Measurements from ENCODE around the gene UHMK1.
"Not testable (repeated sequence)": the region's sequence is repeated elsewhere in the genome, so short reads cannot be mapped to it uniquely, and the experiment has no call there.

UHMK1 gene, protein sequence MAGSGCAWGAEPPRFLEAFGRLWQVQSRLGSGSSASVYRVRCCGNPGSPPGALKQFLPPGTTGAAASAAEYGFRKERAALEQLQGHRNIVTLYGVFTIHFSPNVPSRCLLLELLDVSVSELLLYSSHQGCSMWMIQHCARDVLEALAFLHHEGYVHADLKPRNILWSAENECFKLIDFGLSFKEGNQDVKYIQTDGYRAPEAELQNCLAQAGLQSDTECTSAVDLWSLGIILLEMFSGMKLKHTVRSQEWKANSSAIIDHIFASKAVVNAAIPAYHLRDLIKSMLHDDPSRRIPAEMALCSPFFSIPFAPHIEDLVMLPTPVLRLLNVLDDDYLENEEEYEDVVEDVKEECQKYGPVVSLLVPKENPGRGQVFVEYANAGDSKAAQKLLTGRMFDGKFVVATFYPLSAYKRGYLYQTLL

DNA sequence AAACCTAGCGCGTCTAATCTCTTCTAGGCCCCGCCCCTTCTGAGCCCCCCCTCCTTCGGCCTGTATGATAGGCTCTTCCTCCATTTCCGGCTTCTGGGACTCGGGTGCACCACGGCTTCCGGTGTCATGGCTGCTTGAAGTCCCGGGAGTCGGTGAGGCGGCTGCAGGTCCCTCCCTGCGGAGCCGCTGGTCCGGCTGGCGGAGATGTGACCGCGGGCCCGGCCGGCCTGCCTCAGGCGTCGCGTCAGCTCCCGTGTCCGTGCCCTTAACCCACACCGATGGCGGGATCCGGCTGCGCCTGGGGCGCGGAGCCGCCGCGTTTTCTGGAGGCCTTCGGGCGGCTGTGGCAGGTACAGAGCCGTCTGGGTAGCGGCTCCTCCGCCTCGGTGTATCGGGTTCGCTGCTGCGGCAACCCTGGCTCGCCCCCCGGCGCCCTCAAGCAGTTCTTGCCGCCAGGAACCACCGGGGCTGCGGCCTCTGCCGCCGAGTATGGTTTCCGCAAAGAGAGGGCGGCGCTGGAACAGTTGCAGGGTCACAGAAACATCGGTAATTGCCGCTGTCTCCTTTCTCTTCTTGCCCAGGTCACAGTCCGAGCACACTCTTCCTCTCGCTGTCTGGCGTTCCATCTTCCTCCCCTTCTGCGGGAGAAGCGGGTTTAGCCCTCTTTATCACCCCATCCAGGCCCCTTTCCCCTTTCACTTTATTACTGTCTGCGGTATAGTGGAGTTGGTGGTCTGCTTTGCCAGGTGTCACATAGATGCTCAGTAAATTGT, at the start of gene UHMK1:
Gene UHMK1, plus strand, starts transcription at position 96 of the 773 bp plus-strand sequence. Its CDS starts 183 bp downstream, at position 279.
- Histone ChIP-seq H3K36me3 (ENCODE audit: control insufficient read depth in 2 of 2, insufficient read depth in 2 of 2, low read length in 2 of 2) (peaks cover 9 to 18% of the 10 kb centered on the region in 2 donors), H3K27ac (ENCODE audit: low read length) (peak within 1 kb of the TSS; percentile 83), H3K9ac (ENCODE audit: low read length in 2 of 2) (peak within 1 kb of the TSS; percentile 90 to 93), H3K4me3 (ENCODE audit: low read length in 2 of 2) (peak within 1 kb of the TSS; percentile 90 to 97), H3K4me1 (ENCODE audit: control insufficient read depth, insufficient read depth, low read length) (peaks cover 7% of the 10 kb centered on the region), H3K9me3 (ENCODE audit: control insufficient read depth in 2 of 2, low read length in 2 of 2) (no peaks in the 10 kb centered on the region), H3K27me3 (ENCODE audit: control insufficient read depth in 1 of 2, insufficient read depth in 2 of 2, low read length in 2 of 2) (no peaks in the 10 kb centered on the region)

DNA sequence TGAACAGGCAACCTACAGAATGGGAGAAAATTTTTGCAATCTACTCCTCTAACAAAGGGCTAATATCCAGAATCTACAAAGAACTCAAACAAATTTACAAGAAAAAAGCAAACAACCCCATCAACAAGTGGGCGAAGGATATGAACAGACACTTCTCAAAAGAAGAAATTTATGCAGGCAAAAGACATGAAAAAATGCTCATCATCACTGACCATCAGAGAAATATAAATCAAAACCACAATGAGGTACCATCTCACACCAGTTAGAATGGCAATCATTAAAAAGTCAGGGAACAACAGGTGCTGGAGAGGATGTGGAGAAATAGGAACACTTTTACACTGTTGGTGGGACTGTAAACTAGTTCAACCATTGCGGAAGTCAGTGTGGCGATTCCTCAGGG, 43.3 kb upstream of the UHMK1 start:
- H3K27ac ChIP-seq (ENCODE audit: low read length); H3K4me1 ChIP-seq (ENCODE audit: control insufficient read depth, insufficient read depth, low read length); H3K27me3 ChIP-seq (ENCODE audit: control insufficient read depth in 1 of 2, insufficient read depth in 2 of 2, low read length in 2 of 2); H3K9me3 ChIP-seq (ENCODE audit: control insufficient read depth in 2 of 2, low read length in 2 of 2); H3K36me3 ChIP-seq (ENCODE audit: control insufficient read depth in 2 of 2, insufficient read depth in 2 of 2, low read length in 2 of 2); H3K4me3 ChIP-seq (ENCODE audit: low read length in 2 of 2); H3K9ac ChIP-seq (ENCODE audit: low read length in 2 of 2): not testable (repeated sequence)

DNA sequence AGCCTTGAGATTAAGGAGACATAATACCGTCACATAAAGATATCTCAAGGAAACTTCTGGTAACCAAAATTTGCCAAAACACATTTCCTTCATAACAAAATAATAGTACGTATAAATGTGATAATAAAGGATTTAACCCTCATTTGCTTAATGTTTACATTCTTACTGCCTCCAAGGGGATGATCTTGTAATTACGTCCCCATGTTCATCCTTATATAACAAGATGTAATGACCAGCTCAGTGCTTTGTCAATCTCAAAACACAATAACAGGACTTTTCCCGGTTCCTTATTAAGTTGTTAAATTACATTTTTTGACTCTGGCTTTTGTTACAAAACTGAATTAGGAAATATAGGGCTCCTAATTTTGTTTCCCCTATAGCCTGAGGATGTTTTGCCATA, 41.3 kb upstream of the UHMK1 start:
- H3K9ac ChIP-seq (ENCODE audit: low read length in 2 of 2), result no peak overlapping the region
- no peaks in the 10 kb centered on the region for H3K9me3 ChIP-seq (ENCODE audit: control insufficient read depth in 2 of 2, low read length in 2 of 2)
- H3K27ac ChIP-seq (ENCODE audit: low read length), result no peak overlapping the region
- H3K4me1 ChIP-seq (ENCODE audit: control insufficient read depth, insufficient read depth, low read length), result no peaks in the 10 kb centered on the region
- no peaks in the 10 kb centered on the region for H3K27me3 ChIP-seq (ENCODE audit: control insufficient read depth in 1 of 2, insufficient read depth in 2 of 2, low read length in 2 of 2)
- no peaks in the 10 kb centered on the region for H3K36me3 ChIP-seq (ENCODE audit: control insufficient read depth in 2 of 2, insufficient read depth in 2 of 2, low read length in 2 of 2)
- H3K4me3 ChIP-seq (ENCODE audit: low read length in 2 of 2), result no peak overlapping the region

DNA sequence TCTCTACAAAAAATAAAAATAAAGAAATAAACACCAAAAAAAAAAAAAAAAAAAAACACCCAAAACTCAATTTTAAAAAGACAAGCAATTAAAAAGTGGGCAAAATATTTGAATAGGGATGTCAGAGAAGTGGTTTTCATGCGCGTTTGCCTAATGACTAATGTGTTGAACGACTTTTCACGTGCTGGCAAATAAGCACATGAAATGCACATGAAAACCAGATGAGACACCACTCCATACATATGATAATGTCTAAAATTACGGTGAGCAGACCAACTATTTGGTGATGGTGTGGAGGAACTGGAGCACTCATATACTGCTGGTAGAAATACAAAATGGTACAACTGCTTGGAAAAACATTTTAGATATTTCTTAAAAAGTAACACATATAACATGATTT, 39.4 kb upstream of the UHMK1 start:
- Histone ChIP-seq H3K4me3 (ENCODE audit: low read length in 2 of 2) (no peak overlapping the region), H3K9me3 (ENCODE audit: control insufficient read depth in 2 of 2, low read length in 2 of 2) (no peaks in the 10 kb centered on the region), H3K9ac (ENCODE audit: low read length in 2 of 2) (no peak overlapping the region), H3K27ac (ENCODE audit: low read length) (no peak overlapping the region), H3K36me3 (ENCODE audit: control insufficient read depth in 2 of 2, insufficient read depth in 2 of 2, low read length in 2 of 2) (no peaks in the 10 kb centered on the region), H3K27me3 (ENCODE audit: control insufficient read depth in 1 of 2, insufficient read depth in 2 of 2, low read length in 2 of 2) (no peaks in the 10 kb centered on the region), H3K4me1 (ENCODE audit: control insufficient read depth, insufficient read depth, low read length) (no peaks in the 10 kb centered on the region)

DNA sequence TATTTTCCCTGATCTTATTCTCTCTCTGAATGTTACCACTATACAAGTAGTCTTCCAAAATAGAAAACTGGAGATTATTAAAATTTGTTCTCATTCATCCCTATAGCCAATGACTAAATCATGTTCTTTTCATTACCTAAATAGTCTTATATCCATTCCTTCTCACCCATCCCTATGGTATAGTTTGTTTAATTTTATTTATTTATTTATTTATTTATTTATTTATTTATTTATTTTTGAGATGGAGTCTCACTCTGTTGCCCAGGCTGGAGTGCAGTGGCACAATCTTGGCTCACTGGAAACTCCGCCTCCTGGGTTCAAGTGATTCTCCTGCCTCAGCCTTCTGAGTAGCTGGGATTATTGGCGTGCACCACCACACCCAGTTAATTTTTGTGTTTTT, 35.2 kb upstream of the UHMK1 start:
- not testable (repeated sequence) for H3K4me3 ChIP-seq (ENCODE audit: low read length in 2 of 2); H3K27ac ChIP-seq (ENCODE audit: low read length); H3K36me3 ChIP-seq (ENCODE audit: control insufficient read depth in 2 of 2, insufficient read depth in 2 of 2, low read length in 2 of 2); H3K9ac ChIP-seq (ENCODE audit: low read length in 2 of 2); H3K27me3 ChIP-seq (ENCODE audit: control insufficient read depth in 1 of 2, insufficient read depth in 2 of 2, low read length in 2 of 2); H3K9me3 ChIP-seq (ENCODE audit: control insufficient read depth in 2 of 2, low read length in 2 of 2); H3K4me1 ChIP-seq (ENCODE audit: control insufficient read depth, insufficient read depth, low read length)

DNA sequence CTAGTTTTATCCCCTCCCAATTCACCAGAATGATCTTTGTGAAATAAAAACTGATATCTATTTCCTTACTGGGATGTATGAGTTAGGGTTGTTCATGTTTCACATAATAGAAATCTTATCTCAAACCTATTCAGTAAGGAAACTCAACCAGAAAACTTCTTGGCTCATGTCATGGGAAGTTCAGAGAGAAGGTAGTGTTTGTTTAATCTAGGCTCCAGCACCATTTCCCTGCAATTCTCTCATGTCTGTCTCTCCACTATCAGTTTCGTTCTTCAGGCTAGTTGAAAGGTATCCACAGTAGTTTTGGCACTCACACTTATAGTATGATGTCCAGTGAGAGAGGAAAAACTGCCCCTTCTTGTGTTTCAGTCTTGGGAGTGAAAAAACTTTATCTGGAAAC, 34.6 kb upstream of the UHMK1 start:
- Histone ChIP-seq H3K9ac (ENCODE audit: low read length in 2 of 2) (no peak overlapping the region), H3K27me3 (ENCODE audit: control insufficient read depth in 1 of 2, insufficient read depth in 2 of 2, low read length in 2 of 2) (no peaks in the 10 kb centered on the region), H3K36me3 (ENCODE audit: control insufficient read depth in 2 of 2, insufficient read depth in 2 of 2, low read length in 2 of 2) (no peaks in the 10 kb centered on the region), H3K27ac (ENCODE audit: low read length) (no peak overlapping the region), H3K4me3 (ENCODE audit: low read length in 2 of 2) (no peak overlapping the region), H3K4me1 (ENCODE audit: control insufficient read depth, insufficient read depth, low read length) (no peaks in the 10 kb centered on the region), H3K9me3 (ENCODE audit: control insufficient read depth in 2 of 2, low read length in 2 of 2) (no peaks in the 10 kb centered on the region)

DNA sequence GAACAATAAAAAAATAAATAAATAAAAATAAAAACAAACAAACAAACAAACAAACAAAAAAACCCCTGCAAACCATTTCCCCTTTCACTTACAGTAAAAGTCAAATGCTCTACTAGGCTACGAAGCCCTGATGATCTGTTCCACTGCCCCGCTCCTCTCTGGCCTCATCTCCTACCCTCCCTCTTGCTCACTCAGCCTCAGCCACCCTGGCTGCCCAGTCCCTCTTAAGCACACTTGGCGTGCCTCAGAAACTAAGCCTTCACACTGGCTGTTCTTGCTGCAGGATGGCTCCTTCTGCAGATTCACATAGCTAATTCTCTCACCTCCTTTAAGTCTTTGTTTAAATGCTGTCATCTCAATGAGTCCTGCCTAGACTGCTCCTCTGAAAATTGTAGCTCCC, 30.8 kb upstream of the UHMK1 start:
- H3K4me3 ChIP-seq (ENCODE audit: low read length in 2 of 2), result no peak overlapping the region
- no peaks in the 10 kb centered on the region for H3K4me1 ChIP-seq (ENCODE audit: control insufficient read depth, insufficient read depth, low read length)
- no peaks in the 10 kb centered on the region for H3K36me3 ChIP-seq (ENCODE audit: control insufficient read depth in 2 of 2, insufficient read depth in 2 of 2, low read length in 2 of 2)
- no peaks in the 10 kb centered on the region for H3K9me3 ChIP-seq (ENCODE audit: control insufficient read depth in 2 of 2, low read length in 2 of 2)
- H3K27me3 ChIP-seq (ENCODE audit: control insufficient read depth in 1 of 2, insufficient read depth in 2 of 2, low read length in 2 of 2), result no peaks in the 10 kb centered on the region
- H3K27ac ChIP-seq (ENCODE audit: low read length), result no peak overlapping the region
- H3K9ac ChIP-seq (ENCODE audit: low read length in 2 of 2), result no peak overlapping the region

DNA sequence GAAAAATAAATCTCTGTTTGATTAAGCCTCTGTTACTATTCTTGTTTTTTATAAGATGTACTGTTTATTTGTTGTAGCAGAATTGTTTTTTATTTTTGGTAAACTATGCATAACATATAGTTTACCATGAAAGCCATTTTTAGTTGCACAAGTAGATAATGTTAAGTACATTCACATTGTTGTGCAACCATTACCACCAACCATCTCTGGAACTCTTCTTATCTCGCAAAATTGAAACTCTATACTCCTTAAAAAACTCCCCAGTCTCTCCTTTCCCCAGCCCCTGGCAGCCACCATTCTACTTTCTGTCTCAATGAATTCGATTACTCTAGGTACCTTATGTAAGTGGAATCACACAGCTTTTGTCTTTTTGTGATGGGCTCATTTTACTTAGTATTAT, 27.4 kb upstream of the UHMK1 start:
- no peak overlapping the region for H3K9ac ChIP-seq (ENCODE audit: low read length in 2 of 2)
- no peaks in the 10 kb centered on the region for H3K36me3 ChIP-seq (ENCODE audit: control insufficient read depth in 2 of 2, insufficient read depth in 2 of 2, low read length in 2 of 2)
- no peak overlapping the region for H3K4me3 ChIP-seq (ENCODE audit: low read length in 2 of 2)

DNA sequence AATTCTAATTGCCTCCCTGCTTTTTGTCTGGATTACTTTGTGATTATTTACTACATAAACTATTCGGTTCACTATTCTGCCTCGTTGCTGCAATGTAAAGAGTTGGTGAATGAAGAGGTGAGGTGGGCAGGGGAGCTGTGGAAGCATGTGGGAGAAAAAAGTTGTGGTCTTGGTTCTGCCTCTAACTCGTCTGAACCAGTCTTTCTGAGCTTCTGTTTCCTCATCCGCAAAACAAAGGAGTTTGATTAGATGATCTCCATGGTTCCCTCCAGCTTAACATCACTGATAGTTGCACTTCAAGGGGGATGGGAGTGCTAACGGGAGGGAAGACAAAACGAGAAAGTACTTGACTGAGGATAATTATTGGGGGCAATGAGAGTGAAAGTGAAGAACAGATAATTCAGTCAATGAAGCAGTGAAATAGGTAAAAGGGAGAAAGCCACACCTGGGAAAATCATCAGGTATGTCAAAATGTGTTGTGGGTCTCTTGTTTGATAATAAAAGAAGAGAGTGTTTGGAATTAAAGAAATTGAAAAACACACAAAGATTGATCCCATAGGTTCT, 26.2 kb upstream of the UHMK1 start:
- no peak overlapping the region for H3K4me3 ChIP-seq (ENCODE audit: low read length in 2 of 2)
- no peak overlapping the region for H3K27ac ChIP-seq (ENCODE audit: low read length)
- no peaks in the 10 kb centered on the region for H3K4me1 ChIP-seq (ENCODE audit: control insufficient read depth, insufficient read depth, low read length)
- H3K27me3 ChIP-seq (ENCODE audit: control insufficient read depth in 1 of 2, insufficient read depth in 2 of 2, low read length in 2 of 2), result no peaks in the 10 kb centered on the region
- H3K9ac ChIP-seq (ENCODE audit: low read length in 2 of 2), result no peak overlapping the region
- no peaks in the 10 kb centered on the region for H3K9me3 ChIP-seq (ENCODE audit: control insufficient read depth in 2 of 2, low read length in 2 of 2)
- H3K36me3 ChIP-seq (ENCODE audit: control insufficient read depth in 2 of 2, insufficient read depth in 2 of 2, low read length in 2 of 2), result no peaks in the 10 kb centered on the region

More for the DNA sequence above, 27.4 kb upstream of the UHMK1 start:
- no peaks in the 10 kb centered on the region for H3K27me3 ChIP-seq (ENCODE audit: control insufficient read depth in 1 of 2, insufficient read depth in 2 of 2, low read length in 2 of 2)
- no peaks in the 10 kb centered on the region for H3K4me1 ChIP-seq (ENCODE audit: control insufficient read depth, insufficient read depth, low read length)
- no peak overlapping the region for H3K27ac ChIP-seq (ENCODE audit: low read length)
- no peaks in the 10 kb centered on the region for H3K9me3 ChIP-seq (ENCODE audit: control insufficient read depth in 2 of 2, low read length in 2 of 2)

DNA sequence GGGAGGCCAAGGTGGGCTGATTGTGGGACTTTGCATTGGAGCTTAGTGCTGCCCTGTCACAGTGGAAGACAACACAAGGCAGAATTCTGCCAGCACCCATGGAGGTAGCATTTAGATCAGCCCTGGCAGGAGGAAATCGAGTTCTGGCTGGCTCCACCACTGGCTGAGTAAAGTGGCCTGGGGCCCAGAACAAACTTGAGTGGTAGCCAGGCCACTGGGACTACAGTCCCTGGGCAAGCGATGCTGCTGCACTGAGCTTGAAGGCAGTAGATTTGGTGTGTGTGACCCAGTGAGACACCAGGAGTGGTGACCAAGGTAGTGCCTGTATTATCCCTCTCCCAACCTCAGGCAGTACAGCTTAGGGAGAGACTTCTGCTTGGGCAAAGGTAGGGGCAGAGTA, 22.5 kb upstream of the UHMK1 start:
- Histone ChIP-seq H3K9me3 (ENCODE audit: control insufficient read depth in 2 of 2, low read length in 2 of 2) (no peaks in the 10 kb centered on the region), H3K27ac (ENCODE audit: low read length) (no peak overlapping the region), H3K4me1 (ENCODE audit: control insufficient read depth, insufficient read depth, low read length) (no peaks in the 10 kb centered on the region), H3K36me3 (ENCODE audit: control insufficient read depth in 2 of 2, insufficient read depth in 2 of 2, low read length in 2 of 2) (no peaks in the 10 kb centered on the region), H3K9ac (ENCODE audit: low read length in 2 of 2) (no peak overlapping the region), H3K4me3 (ENCODE audit: low read length in 2 of 2) (no peak overlapping the region), H3K27me3 (ENCODE audit: control insufficient read depth in 1 of 2, insufficient read depth in 2 of 2, low read length in 2 of 2) (no peaks in the 10 kb centered on the region)

Measured in stomach smooth muscle (tissue), 2 donors.